Osteoblast (primary cell): ENCODE measurements around the gene TRIM25. TPM values are rescaled to one million over a fixed set of nuclear protein-coding genes. Genes with fewer than 3 reads are reported as not detected.

Experiments used
- DNase-seq: peaks from one replicate; pipeline ENCODE4 v3.0.0; 2011; ENCODE audit warnings: low spot score, mixed read lengths; ENCODE audit not compliant: insufficient read length; ENCODE audit errors: missing footprints
- H2AFZ ChIP-seq: 2 replicates; pipeline ENCODE4 v1.6.0; 2011; ENCODE audit warnings: mild to moderate bottlenecking, low read length
- H3K27ac ChIP-seq: 2 replicates; pipeline ENCODE4 v1.5.1; 2011; ENCODE audit warnings: mild to moderate bottlenecking, low read depth, low read length, moderate library complexity
- H3K27me3 ChIP-seq: 2 replicates; pipeline ENCODE4 v1.6.0; 2012; ENCODE audit warnings: mild to moderate bottlenecking, control low read depth, inconsistent platforms, low read length, moderate library complexity; ENCODE audit not compliant: insufficient read depth
- H3K36me3 ChIP-seq: 2 replicates; pipeline ENCODE4 v1.5.1; 2011; ENCODE audit warnings: mild to moderate bottlenecking, low read length, control low read depth, moderate library complexity; ENCODE audit not compliant: insufficient read depth
- H3K4me1 ChIP-seq: 2 replicates; pipeline ENCODE4 v1.5.1; 2011; ENCODE audit warnings: mild to moderate bottlenecking, low read length, control low read depth, moderate library complexity; ENCODE audit not compliant: insufficient read depth
- H3K4me2 ChIP-seq: 2 replicates; pipeline ENCODE4 v1.6.0; 2011; ENCODE audit warnings: mild to moderate bottlenecking, low read length; ENCODE audit not compliant: insufficient read depth
- H3K4me3 ChIP-seq: fragments of 200-600 bp; sonication (generic); 3 replicates; pipeline ENCODE4 v1.5.1; 2012; ENCODE audit warnings: mild to moderate bottlenecking, low read length, inconsistent platforms; ENCODE audit not compliant: insufficient read depth
- H3K79me2 ChIP-seq: 2 replicates; pipeline ENCODE4 v1.6.0; 2012; ENCODE audit warnings: mild to moderate bottlenecking, low read length, control low read depth, inconsistent platforms; ENCODE audit not compliant: insufficient read depth
- H3K9me3 ChIP-seq: 2 replicates; pipeline ENCODE4 v1.5.1; 2011; ENCODE audit warnings: low read depth, low read length, control low read depth
- H4K20me1 ChIP-seq: 2 replicates; pipeline ENCODE4 v1.6.0; 2012; ENCODE audit warnings: mild to moderate bottlenecking, low read length, control low read depth; ENCODE audit not compliant: insufficient read depth
- CTCF ChIP-seq: IDR thresholded peaks from 2 replicates; pipeline ENCODE4 v1.5.1; 2011; ENCODE audit warnings: mild to moderate bottlenecking, low read depth, low read length, moderate library complexity; ENCODE audit errors: extremely low read depth
- total RNA-seq: library from RNA; depleted of rRNA; stranded (reverse); fragments of >200 nt; gene quantifications from 2 replicates; pipeline ENCODE4 v1.2.3, GENCODE V29; 2012

TRIM25 gene
- total RNA-seq, 1 donor, result 49.9 TPM

- DNase-seq, result no peak
- H3K36me3 ChIP-seq, result peaks cover 21% of the 10 kb centered on the region
These were observed 35.7 kb upstream of the TRIM25 start for GRCh38 chr17:56949595-56949994.

GRCh38 chr17:56948491-56948890, 34.6 kb upstream of the TRIM25 start:
- TF ChIP-seq CTCF, result no peak
- Histone ChIP-seq H3K4me3 (no peak overlapping the region), H3K27me3 (no peaks in the 10 kb centered on the region), H3K79me2 (peaks cover 19% of the 10 kb centered on the region), H3K36me3 (peaks cover 28% of the 10 kb centered on the region), H3K27ac (no peak overlapping the region), H4K20me1 (no peaks in the 10 kb centered on the region), H3K4me1 (no peaks in the 10 kb centered on the region), H3K4me2 (no peak overlapping the region), H3K9me3 (no peaks in the 10 kb centered on the region), H2AFZ (no peak overlapping the region)
- DNase-seq, result no peak

More at GRCh38 chr17:56949595-56949994, 35.7 kb upstream of the TRIM25 start:
- Histone ChIP-seq H3K9me3 (no peaks in the 10 kb centered on the region), H3K4me2 (no peak overlapping the region), H3K4me1 (no peaks in the 10 kb centered on the region), H3K4me3 (no peak overlapping the region), H3K27ac (no peak overlapping the region), H2AFZ (no peak overlapping the region), H3K79me2 (peaks cover 26% of the 10 kb centered on the region), H4K20me1 (peaks cover 3% of the 10 kb centered on the region), H3K27me3 (no peaks in the 10 kb centered on the region)
- no peak for TF ChIP-seq CTCF

GRCh38 chr17:56947741-56948140, 33.9 kb upstream of the TRIM25 start:
- peaks cover 14% of the 10 kb centered on the region for H3K79me2 ChIP-seq
- no peak overlapping the region for H3K27ac ChIP-seq
- TF ChIP-seq CTCF, result no peak
- H3K9me3 ChIP-seq, result no peaks in the 10 kb centered on the region
- no peak overlapping the region for H3K4me2 ChIP-seq
- no peak overlapping the region for H3K4me3 ChIP-seq
- no peaks in the 10 kb centered on the region for H3K27me3 ChIP-seq
- no peak overlapping the region for H2AFZ ChIP-seq
- H3K36me3 ChIP-seq, result peaks cover 31% of the 10 kb centered on the region
- DNase-seq, result no peak
- no peaks in the 10 kb centered on the region for H3K4me1 ChIP-seq
- H4K20me1 ChIP-seq, result no peaks in the 10 kb centered on the region

- no peak overlapping the region for H3K4me3 ChIP-seq
- H3K4me2 ChIP-seq, result no peak overlapping the region
- no peak for TF ChIP-seq CTCF
- no peaks in the 10 kb centered on the region for H4K20me1 ChIP-seq
- H3K27ac ChIP-seq, result no peak overlapping the region
- H3K79me2 ChIP-seq, result no peaks in the 10 kb centered on the region
- no peaks in the 10 kb centered on the region for H3K27me3 ChIP-seq
- DNase-seq, result no peak
- H3K36me3 ChIP-seq, result peaks cover 38% of the 10 kb centered on the region
- H3K9me3 ChIP-seq, result no peaks in the 10 kb centered on the region
- H2AFZ ChIP-seq, result no peak overlapping the region
- H3K4me1 ChIP-seq, result no peaks in the 10 kb centered on the region
These were observed 32.2 kb upstream of the TRIM25 start for GRCh38 chr17:56945938-56946505.
